Spleen (tissue), 7 donors: ENCODE results near the gene PTGS1.

Experiments
- CTCF ChIP-seq, 11 experiments: fragments of 200-600 bp in 7 of 11; fragments of 450-650 bp in 4 of 11; sonication (generic) in 4 of 11; IDR thresholded peaks in 8 of 11; conservative IDR thresholded peaks in 3 of 11; 1 replicate in 7 of 11; 2 replicates in 4 of 11; pipeline versions ENCODE4 v1.4.0 to v1.8.0; 2016 to 2021; ENCODE audit warnings: antibody characterized with exemption in 11 of 11, inconsistent platforms in 4 of 11, mild to moderate bottlenecking in 1 of 11
- POLR2AphosphoS5 ChIP-seq, 3 donors: sonication (generic); formaldehyde crosslinking; IDR thresholded peaks; one replicate each; pipeline ENCODE4 v1.5.1; 2017; ENCODE audit warnings: antibody characterized with exemption in 3 of 3
- donor health status: DM: no; HTN: no; CAD: no; lungs with moderate emphysema.
- donor health status: DM: no; HTN: no; CAD: no.
- donor health status: DM: no; HTN: no; CAD: no.

GRCh38 chr9:122337556-122337929, 33.3 kb upstream of the PTGS1 start:
- TF ChIP-seq CTCF (IDR thresholded peaks at IDR 0.05 in 8 of 11, conservative IDR thresholded peaks at IDR 0.05 in 3 of 11) (no peak), POLR2AphosphoS5 (IDR thresholded peaks at IDR 0.05) (no peak)
